Anterior cingulate cortex (tissue), 58 donors: Measurements from ENCODE around the gene CSNK1G1.
"Not testable (repeated sequence)": the region's sequence is repeated elsewhere in the genome, so short reads cannot be mapped to it uniquely, and the experiment has no call there.

ENCODE experiments used
- DNase-seq, 58 donors: peaks; one replicate each; lab custom pipeline; 2025; lab: John Stamatoyannopoulos, UW

The CSNK1G1 gene

GRCh38 chr15:64354688-64355344, 1.2 kb downstream of the CSNK1G1 start:
- no peak for DNase-seq

DNA sequence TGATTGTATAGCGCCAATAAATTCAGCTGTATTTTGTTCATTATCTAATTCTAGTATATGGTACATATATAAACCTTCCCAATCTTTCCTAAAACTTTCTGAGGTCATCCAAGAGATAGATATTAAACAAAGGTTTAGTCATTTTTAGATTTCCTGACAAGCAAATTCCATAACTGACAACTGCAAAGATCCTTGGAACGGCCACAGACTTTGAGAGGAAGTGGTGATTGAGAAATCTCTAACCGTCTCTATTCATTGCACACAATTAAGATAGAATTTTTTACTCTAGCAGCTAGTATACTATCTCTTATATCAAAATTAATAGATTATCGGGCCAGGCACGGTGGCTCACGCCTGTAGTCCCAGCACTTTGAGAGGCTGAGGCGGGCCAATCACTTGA, 4.7 kb downstream of the CSNK1G1 start:
- no peak for DNase-seq

DNA sequence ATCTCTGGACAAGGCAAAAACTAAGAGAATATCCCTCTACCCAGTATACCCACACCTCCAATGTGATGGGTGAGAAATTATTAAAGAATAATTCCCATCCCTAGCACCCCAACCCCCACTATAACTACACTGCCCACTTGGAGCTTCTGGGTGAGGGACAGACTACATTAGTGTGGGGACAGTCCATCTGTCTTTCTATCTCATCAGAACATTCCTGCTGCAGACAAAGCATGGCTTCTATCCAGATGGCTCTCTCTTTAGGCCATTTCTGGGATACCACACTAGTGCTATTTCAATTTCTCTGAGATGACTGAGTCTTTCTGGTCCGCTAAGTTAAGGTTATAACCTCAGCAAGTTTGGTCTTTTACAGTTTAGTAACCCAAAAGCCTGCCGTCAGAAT, 6.6 kb downstream of the CSNK1G1 start:
- no peak for DNase-seq

DNA sequence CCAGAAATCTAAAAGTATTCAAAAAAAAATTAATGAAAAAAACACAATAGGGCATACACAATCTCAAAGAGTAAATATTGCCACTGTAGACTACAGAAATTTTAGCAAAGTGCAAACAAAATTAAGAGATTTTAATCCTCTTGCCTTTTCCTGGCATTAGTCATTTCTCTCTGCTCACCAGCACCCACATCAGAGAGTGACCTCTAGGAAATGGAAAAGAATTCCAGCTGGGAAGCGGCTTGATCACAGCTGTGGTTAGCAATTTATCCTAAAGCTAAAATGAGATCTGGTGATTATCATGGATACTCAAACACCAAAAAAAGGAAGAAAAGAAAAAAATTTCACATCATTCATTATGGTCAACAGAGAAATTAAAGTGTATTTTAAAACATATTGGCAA, 7.5 kb downstream of the CSNK1G1 start:
- no peak for DNase-seq

DNA sequence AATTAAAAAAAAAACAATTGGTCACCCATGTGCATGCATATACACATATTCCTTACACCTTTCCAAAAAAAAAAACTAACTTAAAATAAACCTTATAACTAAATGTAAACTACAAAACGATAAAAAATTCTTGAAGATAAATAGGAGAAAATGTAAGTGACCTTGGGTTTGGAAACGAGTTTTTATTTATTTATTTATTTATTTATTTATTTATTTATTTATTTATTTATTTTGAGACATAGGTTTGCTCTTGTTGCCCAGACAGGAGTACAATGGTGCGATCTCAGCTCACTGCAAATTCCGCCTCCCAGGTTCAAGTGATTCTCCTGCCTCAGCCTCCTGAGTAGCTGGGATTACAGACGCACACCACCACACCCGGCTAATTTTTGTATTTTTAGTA, 9.7 kb downstream of the CSNK1G1 start:
- DNase-seq = not testable (repeated sequence)

DNA sequence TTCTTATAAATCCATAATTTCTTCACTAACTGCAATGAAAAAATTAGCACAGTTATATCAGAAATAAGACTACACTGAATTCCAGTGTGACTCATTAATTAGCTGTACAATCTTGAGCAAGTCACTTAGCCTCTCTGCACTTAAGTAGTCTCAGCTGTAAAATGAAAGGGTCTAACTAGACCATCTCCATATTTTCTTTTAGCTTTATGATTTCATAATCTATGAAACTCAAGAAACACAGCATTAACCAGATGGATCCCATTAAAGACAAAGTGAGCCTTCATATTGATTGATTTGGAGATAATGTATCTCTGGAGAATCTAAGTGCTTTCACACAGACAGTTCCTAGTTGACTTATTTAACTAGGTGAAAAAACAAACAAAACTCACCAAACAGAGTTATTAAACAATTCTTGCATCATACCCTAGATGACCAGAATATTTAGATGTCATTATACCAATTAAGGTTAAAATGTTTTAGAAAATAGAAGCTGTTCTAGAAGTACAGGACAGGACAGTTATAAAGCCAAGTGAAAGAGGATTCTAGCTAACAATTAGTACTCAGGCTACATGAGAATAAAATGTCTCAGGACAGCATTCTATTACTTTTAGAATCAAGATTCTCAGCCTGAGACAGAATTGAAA, 11.2 kb downstream of the CSNK1G1 start:
- DNase-seq = no peak

GRCh38 chr15:64343841-64344240, 12.1 kb downstream of the CSNK1G1 start:
- no peak for DNase-seq

- DNase-seq = no peak
Measured at GRCh38 chr15:64343222-64343621, 12.8 kb downstream of the CSNK1G1 start.

GRCh38 chr15:64341961-64342360, 14.0 kb downstream of the CSNK1G1 start:
- no peak for DNase-seq

DNA sequence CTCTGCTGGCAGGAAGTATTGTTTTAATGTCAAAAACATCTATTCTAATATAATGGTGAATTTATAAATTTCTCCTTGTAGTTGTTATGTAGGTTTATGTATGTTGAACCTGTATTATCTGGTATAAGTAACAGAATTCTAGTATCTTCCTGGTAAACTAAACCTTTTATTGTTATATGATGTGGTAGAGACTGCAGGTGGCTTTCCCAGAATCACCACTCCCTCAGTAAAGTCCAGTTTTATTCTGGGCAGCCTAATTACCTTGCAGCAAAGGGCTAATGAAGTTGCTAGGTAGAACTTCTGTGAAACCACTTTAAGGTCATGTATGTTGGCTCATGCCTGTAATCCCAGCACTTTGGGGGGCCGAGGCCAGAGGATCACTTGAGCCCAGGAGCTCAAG, 15.6 kb downstream of the CSNK1G1 start:
- DNase-seq = no peak

- DNase-seq = no peak
Measured at GRCh38 chr15:64337761-64338160, 18.2 kb downstream of the CSNK1G1 start.

- DNase-seq = no peak
Measured at GRCh38 chr15:64333986-64334929, 21.7 kb downstream of the CSNK1G1 start.

GRCh38 chr15:64333516-64333915, 22.5 kb downstream of the CSNK1G1 start:
- no peak for DNase-seq

GRCh38 chr15:64331668-64332067, 24.3 kb downstream of the CSNK1G1 start:
- DNase-seq = not testable (repeated sequence)

DNA sequence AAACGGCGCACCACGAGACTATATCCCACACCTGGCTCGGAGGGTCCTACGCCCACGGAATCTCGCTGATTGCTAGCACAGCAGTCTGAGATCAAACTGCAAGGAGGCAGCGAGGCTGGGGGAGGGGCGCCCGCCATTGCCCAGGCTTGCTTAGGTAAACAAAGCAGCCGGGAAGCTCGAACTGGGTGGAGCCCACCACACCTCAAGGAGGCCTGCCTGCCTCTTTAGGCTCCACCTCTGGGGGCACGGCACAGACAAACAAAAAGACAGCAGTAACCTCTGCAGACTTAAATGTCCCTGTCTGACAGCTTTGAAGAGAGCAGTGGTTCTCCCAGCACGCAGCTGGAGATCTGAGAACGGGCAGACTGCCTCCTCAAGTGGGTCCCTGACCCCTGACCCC, 29.0 kb downstream of the CSNK1G1 start:
- DNase-seq = not testable (repeated sequence)

GRCh38 chr15:64326458-64326857, 29.5 kb downstream of the CSNK1G1 start:
- DNase-seq = not testable (repeated sequence)

DNA sequence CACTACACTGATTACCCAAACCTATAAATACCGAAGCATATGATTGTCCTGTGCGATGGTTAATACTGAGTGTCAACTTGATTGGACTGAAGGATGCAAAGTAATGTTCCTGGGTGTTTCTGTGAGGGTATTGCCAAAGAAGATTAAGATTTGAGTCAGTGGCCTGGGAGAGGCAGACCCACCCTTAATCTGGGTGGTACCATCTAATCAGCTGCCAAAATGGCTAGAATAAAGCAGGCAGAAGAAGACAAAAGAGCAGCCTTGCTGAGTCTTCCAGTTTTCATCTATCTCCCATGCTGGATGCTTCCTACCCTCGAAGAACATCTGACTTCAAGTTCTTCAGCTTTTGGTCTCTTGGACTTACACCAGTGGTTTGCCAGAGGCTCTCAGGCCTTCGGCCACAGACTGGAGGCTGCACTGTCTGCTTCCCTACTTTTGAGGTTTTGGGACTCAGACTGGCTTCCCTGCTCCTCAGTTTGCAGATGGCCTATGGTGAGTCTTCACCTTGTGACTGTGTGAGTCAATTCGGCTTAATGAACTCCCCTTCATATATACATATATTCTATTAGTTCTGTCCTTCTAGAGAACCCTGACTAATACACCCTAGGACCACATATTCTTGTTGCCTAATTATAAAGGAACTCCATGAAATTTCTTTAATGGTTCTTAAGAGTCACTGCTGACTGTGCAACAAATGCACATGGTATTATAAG, 31.7 kb downstream of the CSNK1G1 start:
- no peak for DNase-seq

- DNase-seq = no peak
Measured at GRCh38 chr15:64315216-64315615, 40.8 kb downstream of the CSNK1G1 start.

DNA sequence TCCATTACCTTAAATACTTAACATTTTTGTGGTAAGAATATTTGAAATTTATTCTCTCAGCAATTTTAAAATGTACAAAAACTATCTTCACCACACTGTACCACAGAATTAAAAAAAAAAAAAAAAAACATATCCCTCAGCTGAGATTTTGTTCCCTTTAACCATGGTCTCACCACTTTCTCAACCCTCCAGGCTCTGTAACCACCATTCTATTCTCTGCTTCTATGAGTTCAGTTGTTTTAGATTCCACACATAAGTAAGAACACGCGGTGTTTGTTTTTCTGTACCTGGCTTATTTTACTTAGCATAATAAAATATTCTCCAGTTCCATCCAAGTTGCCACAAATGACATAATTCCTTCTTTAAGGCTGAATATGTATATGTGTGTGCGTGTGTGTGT, 41.5 kb downstream of the CSNK1G1 start:
- DNase-seq = no peak

GRCh38 chr15:64311566-64311965, 44.4 kb downstream of the CSNK1G1 start:
- DNase-seq = no peak

DNA sequence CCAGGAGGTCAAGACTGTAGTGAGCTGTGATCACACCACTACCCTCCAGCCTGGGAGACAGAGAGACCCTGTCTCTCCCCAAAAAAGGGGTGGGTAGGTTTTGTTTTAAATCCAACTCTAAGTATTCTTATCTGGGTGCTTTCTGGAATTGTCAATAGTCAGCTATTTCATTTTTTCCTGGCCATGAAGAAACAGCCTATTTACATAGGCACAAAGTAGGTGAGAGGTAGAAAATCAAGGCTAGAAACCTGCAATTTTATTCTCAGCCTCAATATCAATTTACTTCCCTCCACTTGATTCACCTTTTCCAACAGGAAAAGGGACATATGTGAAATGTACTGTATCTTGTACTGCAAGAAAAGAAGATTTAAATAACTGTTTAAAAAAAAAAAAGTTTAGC, 45.9 kb downstream of the CSNK1G1 start:
- no peak for DNase-seq
